Retina (tissue), 1 donor: ENCODE data around the gene PALMD.

Experiments
- DNase-seq: peaks from one replicate; pipeline ENCODE4 v3.0.0-alpha.2; 2016

Gene PALMD

GRCh38 chr1:99661780-99662179 is 15.9 kb downstream of the PALMD start:
- no peak for DNase-seq

- no peak for DNase-seq
Observed at GRCh38 chr1:99662539-99663080, 16.7 kb downstream of the PALMD start.

DNA sequence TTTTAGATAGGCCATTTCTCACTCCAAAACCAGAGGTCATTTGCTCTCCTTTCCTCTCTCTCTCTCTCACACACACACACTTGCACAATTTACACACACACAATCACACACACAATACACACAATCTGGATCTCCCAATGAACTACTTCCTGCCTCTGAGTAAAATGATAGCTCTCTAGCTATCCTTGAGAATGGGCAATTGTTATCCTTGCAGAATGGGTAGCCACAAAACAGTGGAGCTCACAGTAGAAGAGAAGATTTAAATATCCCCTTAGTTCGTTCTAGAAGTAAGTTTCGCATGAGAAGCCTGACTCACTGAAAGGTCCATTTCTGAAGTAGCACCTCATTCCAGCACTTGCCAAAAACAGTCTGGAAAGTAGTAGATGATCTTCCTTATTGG is 17.6 kb downstream of the PALMD start:
- DNase-seq, result no peak

DNA sequence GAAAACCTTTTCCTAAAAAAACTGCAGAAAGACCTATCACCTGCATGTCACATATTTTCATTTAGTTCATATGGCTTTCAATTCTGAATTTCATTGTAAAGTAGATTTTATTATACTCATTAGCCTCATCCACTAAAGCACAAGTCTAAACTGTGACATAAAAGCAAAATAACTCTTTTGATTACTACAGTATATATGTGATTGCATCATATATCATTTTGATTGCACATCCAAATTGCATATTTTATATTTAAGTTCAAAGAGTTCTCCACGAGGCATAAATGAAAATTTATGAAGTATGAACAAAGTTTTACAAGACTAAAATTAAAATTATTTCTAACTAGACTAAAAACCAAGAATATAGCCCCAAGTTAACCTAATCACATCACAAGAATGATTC is 19.3 kb downstream of the PALMD start:
- DNase-seq, result no peak

- no peak for DNase-seq
Observed at GRCh38 chr1:99669376-99669775, 23.5 kb downstream of the PALMD start.

GRCh38 chr1:99669821-99670220 is 23.9 kb downstream of the PALMD start:
- no peak for DNase-seq

DNA sequence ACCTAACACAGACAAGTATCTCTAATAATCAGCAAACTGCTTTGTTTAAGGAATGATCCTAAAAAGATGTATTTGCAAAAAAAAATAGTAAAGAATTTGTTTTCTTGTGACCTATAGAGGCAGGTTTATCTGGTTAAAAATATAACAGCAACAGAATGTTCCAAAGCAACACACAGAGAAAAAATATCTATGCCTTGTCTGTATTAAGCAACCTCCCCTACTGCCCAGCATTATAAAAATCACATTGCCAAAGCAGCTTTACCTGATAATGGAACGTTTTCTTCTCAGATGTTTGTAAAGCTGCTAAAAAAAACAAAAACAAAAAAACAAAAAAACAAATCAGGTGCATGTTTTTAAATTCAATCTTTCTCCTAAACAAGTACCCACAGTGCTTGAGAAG is 24.7 kb downstream of the PALMD start:
- no peak for DNase-seq

- DNase-seq, result no peak
Observed at GRCh38 chr1:99672038-99672437, 26.1 kb downstream of the PALMD start.

GRCh38 chr1:99672530-99673213 is 26.8 kb downstream of the PALMD start:
- no peak for DNase-seq

DNA sequence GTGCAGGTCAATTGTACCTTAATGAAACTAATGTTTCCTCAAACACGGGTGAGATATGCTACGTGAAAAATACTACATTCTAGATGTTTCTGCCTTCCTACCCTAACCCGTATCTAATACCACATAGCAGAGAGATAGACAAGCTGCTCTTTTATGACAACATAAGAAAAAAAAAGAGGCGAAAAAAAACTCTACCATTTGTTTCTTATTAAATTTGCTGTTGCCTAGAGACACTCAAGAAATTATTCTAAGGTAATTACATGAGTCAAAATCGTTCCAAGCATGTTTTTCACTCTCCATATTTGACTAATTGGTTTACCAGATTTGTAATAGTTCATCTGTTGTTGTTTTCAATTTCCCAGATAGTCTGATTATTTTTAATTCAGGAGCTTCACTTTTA is 27.4 kb downstream of the PALMD start:
- no peak for DNase-seq

DNA sequence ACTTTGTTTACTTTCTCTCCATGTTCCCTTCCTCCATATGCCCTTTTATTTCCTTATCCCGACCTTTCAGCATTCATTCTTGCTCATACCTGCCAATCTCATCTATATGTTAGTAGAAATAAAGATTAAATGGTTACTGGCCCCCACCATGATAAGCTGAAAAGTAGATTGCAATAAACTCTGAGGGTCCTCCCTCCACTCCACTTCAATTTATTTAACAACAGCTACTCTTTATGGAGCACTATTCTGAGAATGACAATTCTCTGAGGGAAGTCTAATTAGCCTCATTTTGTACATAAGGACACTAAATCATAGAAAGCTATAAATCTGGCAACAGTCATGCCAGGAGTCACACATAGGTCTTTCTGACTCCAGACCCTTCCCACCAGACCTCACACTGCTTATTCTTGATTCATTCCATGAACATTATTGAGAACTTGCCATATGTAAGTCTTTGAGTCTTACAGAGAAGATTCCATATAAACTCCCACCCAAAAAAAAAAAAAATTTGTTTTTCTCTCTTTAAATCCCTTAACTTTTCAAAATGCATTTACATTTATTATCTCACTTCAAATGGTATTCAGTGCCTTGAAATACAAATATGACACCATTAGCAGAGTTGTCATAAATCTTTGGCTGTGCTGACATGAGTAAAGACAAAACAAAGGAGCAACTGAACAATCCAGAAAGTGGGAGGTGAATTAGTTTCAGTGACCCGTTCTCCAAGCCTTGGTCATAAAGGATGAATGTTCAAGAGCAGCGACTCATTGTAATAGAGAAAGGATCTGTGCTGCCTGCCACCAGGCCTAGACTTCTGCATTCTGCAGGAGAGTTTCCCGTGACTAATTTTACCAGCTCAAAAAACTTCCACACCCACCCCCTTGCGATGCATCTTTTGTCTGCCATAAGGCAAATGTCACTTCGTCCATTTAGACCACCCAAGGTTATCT is 28.5 kb downstream of the PALMD start:
- no peak for DNase-seq

DNA sequence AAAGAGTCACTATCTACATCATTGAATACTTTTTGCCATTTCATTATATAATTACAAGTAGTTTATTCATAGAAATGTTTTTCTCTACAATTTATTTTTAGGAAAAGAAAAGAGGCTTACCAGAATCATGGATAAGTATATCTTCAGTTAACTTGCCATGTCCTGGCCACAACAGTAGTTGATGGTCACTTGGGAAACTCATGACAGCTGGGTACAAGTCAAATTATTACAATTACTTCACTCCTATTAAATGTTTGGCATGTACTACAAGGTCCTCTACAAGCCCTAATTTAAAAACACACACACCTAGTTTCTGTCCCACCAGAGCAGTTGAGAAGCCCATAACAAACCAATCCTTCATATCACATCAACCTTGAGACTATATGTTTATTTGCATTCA is 29.4 kb downstream of the PALMD start:
- DNase-seq, result peak; percentile 39

GRCh38 chr1:99675994-99676393 is 30.1 kb downstream of the PALMD start:
- peak; percentile 42 for DNase-seq

- DNase-seq, result no peak
Observed at GRCh38 chr1:99676876-99677275, 31.0 kb downstream of the PALMD start.

GRCh38 chr1:99677416-99677815 is 31.5 kb downstream of the PALMD start:
- no peak for DNase-seq

- DNase-seq, result no peak
Observed at GRCh38 chr1:99680270-99680669, 34.4 kb downstream of the PALMD start.

DNA sequence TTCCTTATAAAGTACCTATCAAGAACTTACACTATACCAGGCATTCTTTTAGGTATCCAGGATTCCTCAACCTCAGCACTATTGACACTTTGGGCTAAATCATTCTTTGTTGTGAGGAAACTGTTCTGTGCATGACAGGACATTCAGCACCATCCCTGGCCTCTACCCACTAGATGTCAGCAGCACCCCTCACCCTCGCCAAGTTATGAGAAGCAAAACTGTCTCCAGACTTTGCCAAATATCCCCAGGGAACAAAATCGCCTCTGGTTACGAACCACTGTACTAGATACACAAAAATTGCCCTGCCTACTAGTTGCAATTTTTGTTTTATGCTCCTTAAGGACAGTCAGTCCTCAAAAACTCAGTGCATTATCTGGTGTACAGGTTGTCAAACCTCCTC is 35.7 kb downstream of the PALMD start:
- no peak for DNase-seq

DNA sequence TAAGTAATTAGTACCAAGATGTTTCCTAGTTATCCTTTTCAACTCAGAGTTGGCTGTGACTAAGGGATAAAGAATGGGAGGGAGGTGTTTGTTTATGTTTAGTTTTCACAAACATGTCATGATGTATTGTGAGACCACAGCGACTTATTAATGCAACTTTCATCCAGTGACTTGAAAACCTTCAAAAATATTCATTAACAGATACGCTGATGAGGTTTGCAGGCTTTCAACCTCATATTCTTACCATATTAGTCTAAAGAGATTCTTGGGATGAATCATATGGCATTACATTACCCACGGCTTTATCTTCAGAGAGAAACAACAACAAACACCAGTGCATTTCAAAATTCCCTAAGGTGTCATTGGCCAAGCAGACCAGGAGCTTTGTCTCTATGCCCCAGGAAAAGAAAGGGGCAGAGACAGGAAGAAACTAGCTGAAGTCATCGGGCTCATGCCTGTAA is 36.4 kb downstream of the PALMD start:
- no peak for DNase-seq

DNA sequence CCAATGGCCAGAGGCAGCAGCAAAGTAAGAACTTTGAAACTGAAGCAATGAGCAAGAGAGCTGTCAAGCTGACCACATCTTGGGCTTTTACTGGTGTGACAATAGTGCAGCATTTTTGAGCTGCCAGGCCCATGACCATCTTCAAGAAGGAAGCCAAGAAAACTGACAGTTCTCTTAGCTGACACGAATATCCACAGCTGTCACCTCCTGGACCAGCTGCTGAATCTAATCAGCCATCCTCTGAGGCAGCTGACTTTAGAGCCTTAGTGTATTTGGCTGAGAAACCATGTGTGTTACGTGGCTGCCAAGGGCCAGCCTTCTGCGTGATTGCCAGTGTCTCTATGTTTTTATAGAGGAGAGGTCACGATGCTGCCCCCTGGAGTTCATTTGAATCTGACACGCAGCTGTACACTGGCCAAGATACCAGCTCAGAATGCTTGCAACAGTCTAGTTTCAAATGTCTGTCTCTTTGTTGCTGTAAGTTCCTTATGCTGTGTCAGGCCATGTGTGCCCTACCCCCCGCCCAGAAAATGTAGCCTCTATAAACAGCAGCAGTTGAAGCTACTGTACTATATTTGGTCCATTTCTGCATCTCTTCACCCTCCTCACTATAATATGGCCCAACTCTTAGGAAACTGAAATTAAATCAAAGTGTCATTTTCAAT is 39.7 kb downstream of the PALMD start:
- DNase-seq, result peak; percentile 77

- DNase-seq, result no peak
Observed at GRCh38 chr1:99691175-99691574, 45.3 kb downstream of the PALMD start.

- DNase-seq, result no peak
Observed at GRCh38 chr1:99696616-99697015, 50.7 kb downstream of the PALMD start.

DNA sequence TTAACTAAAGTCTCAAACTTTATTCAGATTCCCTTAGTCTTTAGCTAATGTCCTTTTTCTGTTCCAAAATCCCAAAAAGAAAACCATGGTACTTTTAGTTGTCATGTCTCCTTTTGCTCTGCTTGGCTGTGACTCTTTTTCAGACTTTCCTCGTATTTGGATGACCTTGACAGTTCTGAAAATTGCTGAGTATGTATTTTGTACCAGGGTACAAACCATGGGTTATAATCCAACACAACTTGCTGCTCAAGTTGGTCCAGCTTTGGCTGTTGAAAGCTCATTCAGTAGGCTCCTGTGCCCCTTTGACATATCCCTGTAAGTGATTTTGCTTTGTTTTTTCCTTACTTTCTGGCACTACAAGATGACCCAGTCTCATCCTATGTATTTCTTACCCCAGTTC is 51.7 kb downstream of the PALMD start:
- no peak for DNase-seq

DNA sequence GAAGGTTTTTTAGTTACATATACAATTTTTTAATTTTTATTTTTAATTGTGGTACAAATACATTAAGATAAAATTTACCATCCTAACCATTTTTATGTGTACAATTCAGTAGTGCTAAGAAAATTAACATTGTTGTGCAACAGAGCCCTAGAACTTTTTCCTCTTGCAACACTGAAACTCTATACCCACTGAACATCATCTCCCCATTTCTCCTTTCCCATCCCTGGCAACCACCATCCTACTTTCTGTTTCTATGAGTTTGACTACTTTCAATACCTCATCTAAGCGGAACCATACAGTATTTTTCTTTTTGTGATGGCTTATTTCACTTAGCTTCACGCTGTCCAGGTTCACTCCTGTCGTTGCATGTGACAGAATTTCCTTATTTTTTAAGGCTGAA is 54.1 kb downstream of the PALMD start:
- no peak for DNase-seq
